Measurements from ENCODE around the gene LAX1.
"Not testable (repeated sequence)": the region's sequence is repeated elsewhere in the genome, so short reads cannot be mapped to it uniquely, and the experiment has no call there.

Gene LAX1, protein sequence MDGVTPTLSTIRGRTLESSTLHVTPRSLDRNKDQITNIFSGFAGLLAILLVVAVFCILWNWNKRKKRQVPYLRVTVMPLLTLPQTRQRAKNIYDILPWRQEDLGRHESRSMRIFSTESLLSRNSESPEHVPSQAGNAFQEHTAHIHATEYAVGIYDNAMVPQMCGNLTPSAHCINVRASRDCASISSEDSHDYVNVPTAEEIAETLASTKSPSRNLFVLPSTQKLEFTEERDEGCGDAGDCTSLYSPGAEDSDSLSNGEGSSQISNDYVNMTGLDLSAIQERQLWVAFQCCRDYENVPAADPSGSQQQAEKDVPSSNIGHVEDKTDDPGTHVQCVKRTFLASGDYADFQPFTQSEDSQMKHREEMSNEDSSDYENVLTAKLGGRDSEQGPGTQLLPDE

DNA sequence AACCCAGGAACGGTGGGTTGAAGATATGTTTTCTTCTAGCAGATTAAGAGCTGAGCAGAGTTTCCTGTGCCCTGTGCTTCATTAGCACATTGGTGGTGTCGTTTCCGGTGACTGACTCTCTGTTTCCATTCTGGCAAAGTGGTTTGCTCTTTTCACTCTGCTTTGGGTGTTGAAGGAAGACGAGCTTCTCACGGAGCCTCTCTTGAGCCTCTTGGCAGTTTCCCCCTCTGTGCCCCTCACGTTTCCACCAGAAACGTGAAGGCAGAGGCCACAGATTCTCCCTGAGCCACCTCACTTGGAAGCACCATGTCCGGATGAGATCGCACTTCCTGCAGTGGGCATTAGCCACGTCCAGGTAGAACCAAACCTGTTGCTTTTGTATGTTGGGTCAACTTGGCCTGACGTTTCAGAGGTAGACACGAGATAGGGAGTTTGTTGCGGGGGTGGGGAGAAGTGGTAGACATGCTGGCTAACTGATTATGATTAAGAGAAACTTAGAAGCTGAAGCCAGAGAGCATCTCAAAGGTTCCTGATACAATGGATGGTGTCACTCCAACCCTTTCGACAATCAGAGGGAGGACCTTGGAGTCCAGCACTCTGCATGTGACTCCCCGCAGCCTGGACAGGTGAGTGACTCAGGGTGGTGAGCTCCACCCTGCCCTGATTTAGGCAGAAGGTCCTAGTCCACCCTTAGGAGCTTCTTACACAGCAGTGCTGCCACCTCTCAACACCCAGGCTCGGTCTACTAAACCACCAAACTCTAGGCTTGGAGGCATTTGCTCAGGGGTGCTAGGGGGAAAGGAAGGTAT lies at the start of gene LAX1:
TSS of gene LAX1 (plus strand) at position 155 of the 809 bp plus-strand sequence. CDS start at position 538, 383 bp downstream.
- DNase-seq, result no peak

DNA sequence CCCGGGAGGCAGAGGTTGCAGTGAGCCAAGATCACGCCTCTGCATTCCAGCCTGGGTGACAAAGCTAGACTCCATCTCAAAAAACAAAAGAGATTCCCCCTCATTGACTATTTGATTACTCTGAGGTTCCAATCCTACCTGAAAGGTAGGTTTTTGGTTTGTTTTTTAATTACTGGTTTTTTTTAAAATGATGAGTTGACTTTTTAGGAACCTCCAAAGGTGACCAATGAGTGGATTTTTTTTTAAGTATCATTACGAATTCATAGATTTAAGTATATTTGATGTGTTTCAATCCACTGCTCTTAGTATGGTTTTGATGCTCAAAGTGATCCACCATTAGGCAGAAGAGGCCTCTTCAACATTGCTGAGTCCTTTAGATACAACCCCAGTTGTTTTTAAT lies 47.9 kb upstream of the LAX1 start:
- no peak for DNase-seq

DNA sequence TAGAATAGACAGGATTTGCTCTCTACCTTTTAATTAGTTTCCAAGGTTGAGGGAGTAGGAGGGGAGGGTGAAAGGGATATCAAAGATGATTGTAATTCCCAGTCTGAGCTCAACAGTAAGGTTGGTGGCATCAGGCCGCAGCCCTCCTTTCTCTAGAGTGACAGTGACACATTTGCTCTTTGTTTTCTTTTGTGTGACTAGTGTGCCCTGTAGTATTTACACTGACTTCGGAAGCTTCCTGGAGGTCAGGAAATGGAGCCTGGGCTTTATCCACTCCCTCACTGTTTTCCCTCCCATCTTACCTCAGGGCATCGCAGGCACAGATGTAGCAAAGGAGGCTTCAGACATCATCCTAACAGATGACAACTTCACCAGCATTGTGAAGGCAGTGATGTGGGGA lies 44.7 kb upstream of the LAX1 start:
- no peak for DNase-seq

DNA sequence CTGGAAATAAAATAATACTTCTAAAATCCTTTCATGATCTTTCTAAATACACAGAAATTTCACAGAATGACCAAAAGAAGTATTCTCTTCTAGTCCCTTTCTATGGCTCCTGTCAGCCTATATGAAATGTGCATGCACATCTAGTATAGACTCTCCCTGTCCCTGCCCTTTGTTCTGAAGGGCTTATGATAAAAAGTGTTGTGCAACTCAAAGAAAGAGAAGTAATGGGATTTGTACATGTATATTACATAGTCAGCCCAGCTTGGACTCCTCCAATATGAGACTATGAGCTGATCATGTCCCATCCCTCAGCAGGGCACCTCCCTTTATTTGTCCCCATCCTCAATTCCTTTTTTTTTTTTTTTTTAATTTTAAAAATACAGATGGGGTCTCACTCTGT lies 42.1 kb upstream of the LAX1 start:
- DNase-seq, result no peak

DNA sequence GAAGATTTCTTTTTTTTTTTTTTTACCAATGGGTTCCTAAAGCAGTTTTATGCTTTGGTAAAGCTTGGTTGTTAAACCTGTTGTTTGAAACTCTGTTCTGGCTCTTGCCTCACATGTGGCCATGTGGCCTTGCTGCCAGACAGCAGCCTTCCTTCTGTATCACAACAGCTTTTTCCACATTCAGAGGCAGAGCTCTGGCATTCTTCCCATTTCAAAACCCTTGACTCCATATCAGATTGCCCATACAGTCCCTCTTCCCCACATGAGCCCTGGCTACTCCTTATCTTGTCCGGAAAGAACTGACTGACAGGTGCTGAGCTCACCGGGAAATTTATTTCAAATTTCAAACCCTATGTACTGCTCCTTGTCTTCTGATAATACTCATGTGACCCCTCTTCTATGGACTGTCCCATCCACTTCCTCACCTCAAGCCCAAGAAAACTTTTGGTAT lies 38.5 kb upstream of the LAX1 start:
- no peak for DNase-seq

DNA sequence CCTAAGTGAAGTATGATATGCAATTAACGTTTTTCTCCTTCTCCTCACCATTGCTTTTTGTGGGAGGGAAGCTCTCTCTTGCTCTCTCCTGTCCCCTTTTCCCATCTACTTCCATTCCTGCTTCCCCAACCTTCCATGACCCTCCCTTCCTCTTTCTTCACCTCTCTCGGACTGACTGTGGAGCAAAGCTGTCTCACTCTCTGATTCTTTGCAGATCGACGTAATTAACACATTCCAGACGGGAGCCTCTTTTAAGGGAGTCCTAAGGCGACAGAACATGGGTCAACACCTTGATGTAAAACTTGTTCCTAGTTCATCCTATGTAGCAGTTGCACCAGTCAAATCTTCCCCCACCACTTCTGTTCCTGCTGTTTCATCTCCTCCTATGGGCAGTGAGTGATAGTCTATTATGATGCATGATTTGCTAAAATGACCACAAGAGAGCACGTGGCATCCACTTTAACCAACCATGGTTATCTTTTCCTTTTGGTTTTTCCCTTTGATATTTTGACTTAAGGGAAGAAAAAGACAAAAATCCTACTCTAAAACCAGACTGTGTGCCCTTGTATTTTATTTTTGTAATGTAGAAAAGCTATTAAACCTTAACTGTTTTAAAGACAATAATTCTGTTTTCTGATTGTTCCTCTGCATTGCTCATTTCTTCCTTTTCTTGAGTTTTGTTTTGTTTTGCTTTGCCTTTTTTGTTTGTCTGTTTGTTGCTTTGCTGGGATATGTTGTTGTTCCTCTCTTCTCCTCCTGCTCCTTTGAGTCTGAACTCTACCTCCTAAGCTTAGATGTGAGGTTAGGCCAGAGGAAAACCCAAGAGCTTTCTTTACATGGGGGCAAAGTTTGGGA lies 31.7 kb upstream of the LAX1 start:
- no peak for DNase-seq

DNA sequence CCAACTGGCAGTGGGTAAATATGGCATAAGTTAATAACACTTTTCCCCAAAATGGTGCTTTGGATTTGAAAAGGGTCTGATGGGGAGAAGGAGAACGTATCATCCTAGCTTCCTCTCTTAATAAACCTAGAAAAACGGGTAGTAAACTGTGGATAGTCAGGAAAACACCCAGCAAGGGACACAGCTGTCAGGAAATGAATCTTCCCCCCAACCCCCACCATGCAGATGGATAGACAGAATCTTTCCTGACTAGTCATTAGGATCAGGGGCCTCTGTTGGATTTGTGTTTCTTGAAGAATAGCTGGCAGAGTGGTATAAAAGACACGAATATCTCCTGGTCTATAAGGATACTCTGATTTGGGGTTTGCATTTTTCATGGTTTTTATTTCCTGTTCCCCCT lies 22.5 kb upstream of the LAX1 start:
- DNase-seq, result no peak

DNA sequence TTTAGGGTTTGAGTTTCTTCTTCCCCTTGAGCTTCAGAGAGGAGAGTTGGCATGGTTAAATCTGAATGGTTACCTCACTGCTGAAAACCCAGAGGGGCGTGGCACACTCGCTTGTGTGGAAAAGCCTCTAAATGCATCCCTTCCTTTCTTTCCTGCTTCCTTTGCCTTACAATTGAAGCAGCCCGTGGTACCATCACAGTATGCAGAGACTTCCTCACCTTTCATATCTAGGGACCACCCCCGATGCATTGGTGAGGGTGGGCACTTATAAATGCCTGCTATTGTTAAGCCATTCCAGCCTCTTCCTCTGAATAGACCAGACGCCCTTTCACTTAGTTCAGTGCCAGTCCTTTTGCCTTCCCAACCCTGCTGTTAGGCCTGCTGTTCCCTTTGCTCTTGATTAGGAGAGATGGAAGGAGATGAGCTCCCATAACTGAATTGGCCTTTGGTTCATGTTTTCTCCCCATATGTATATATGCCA lies 21.9 kb upstream of the LAX1 start:
- no peak for DNase-seq

DNA sequence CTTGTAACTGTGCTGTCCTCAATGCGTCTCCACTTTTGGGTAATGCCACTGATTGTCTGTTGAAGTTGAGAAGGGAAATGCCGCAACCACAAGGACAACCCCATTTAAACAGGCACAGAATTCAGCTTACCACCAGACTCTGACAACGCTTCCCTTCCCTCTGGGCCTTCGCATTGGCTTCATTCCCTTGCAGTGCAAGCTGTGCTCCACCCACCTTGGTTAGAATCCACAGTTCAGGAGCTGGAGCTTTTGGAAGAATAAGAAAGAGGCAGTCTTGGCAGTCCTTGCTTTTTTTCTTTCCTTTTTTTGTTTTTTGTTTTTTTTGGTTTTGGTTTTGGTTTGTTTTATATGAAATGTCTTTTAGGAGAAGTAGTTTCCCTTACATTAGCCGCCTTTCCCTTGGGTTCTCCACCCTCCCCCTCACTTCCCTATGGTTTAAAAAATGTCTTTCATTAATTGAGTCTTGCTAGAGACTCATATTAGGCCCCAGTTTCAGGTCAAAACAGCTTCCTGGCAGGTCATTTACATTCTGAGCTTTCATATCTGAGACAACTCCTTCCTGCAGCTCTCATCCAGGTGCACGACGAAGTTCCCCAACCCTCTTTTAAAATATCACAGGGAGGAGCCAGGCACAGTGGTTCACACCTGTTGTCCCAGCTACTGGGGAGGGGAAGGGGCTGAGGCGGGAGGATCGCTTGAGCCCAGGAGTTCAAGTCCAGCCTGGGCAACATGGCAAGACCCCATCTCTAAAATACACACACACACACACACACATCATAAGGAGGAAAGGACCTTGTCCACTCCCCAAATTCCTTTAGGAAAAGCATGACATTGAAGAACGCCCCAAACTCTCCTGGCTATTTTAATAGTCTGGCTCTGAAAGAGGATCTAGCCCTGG lies 20.7 kb upstream of the LAX1 start:
- DNase-seq, result peak; percentile 86

DNA sequence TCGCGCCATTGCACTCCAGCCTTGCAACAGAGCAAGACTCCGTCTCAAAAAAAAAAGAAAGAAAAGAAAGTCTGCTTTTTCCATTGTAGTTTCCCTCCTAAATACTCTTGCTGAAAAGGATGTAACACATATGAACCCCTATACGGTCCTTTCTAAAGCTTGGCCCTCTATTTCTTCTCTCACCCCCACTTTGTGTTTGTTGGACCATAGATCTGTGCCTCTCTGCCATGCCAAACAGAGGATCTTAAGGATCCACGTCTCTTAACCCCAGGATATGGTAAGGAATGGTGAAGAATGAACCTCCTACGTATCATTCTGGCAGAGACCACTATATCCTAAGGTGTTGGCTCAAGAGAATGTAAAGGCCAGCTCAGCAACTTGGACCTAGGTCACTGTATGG lies 18.7 kb upstream of the LAX1 start:
- DNase-seq, result no peak

DNA sequence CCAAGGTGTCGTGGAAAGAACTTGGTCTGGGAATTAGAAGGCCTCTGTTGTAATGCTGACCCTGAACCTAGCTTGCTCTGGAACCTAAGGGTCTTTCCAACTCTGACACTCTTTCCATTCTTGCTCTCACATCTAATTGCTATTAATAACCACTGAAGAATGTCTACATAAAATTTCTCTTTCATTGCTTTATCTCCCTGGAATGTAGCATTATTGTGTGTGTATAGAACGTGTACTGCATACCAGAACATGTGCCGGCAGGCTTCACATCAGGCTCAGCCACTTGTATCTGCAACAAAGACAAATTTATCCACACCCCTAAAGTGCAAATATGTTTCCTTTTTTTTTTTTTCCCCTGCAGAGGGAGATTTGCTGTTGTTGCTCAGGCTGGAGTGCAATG lies 13.9 kb upstream of the LAX1 start:
- no peak for DNase-seq

DNA sequence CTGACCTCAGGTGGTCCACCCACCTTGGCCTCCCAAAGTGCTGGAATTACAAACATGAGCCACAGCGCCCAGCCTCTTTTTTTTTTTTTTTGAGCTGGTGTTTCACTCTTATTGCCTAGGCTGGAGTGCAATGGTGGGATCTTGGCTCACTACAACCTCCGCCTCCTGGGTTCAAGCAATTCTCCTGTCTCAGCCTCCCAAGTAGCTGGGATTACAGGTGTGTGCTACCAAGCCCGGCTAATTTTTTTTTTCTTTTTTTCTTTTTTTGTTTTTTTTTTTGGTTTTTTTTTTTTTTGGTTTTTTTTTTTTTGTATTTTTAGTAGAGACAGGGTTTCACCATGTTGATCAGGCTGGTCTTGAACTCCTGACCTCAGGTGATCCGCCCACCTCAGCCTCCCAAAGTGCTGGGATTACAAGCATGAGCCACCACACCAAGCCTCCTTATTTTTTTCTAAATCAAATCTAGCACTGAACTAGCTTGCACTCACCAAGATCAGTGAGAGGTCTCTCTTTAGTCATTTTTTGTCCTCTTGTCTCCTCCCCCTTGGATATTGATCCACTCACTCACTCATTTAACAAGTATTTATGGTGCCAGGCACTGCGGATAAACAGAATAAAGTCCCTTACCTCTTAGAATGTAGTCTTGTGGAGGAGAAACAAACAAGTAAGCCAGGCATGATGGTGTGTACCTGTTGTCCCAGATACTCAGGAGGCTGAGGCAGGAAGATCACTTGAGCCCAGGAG lies 13.2 kb upstream of the LAX1 start:
- DNase-seq, result not testable (repeated sequence)

DNA sequence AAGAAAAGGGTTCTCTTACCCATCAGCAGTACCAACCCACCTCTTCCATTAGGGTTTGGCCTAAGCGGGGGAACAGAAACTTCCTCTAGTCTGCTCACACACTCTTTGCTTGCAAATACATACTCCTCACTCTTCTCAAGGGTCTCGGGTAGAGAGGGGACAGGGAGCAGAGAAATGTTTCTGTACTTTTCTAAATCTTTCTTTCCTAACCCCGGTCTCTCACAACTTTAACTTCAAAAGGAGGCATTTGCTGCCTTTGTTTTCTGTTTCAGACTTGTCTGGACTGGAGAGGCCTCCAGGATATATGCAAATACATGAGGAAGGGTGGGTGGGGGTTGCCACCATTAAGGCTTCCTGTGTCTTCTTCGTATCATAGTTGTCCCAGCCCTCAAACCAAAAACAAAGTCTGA lies 10.5 kb upstream of the LAX1 start:
- no peak for DNase-seq

DNA sequence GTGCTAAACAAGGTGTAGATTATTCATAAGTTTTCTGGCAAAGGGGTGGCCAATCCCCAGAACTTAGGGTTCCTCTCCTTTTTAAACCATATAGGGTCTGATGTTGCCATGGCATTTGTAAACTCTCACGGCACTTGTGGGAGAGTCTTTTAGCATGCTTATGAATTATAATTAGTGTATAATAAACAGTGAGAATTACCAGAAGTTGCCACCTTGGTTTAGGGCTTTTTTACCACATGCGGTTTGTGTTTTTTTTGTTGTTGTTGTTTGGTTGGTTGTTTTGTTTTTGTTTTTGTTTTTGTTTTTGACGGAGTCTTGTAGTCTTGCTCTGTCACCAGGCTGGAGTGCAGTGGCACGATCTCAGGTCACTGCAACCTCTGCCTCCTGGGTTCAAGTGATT lies 8.9 kb upstream of the LAX1 start:
- DNase-seq, result no peak

DNA sequence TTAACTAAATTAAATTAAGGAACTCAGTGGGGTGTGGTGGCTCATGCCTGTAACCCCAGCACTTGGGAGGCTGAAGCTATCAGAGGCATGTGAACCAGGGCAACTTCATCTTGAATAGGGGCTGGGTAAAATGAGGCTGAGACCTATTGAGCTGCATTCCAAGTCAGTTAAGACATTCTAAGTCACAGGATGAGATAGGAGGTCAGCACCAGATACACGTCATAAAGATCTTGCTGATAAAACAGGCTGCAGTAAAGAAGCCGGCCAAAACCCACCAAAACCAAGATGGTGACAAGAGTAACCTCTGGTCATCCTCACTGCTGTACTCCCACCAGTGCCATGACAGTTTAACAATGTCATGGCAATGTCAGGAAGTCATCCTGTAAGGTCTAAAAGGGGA lies 6.2 kb upstream of the LAX1 start:
- not testable (repeated sequence) for DNase-seq

DNA sequence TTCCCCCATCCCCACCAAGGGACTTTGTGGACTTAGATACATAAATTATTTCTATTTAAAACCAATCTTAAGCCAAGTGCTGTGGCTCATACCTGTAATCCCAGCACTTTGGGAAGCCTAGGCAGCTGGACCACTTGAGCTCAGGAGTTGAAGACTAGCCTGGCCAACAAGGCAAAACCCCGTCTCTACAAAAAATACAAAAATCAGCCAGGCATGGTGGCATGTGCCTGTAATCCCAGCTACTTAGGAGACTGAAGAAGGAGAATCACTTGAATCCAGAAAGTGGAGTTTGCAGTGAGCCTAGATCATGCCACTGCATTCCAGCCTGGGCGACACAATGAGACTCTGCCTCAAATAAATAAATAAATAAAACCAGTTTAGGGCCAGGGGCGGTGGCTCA lies 4.5 kb upstream of the LAX1 start:
- no peak for DNase-seq

DNA sequence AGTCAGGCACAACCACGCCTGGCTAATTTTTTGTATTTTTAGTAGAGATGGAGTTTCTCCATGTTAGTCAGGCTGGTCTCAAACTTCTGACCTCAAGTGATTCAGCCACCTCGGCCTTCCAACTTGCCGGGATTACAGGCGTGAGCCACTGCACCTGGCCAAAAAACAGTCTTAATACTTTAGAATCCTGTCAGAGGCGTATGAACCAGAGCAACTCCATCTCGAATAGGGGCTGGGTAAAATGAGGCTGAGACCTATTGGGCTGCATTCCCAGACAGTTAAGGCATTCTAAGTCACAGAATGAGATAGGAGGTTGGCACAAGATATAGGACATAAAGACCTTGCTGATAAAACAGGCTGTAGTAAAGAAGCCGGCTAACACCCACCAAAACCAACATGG lies 3.0 kb upstream of the LAX1 start:
- not testable (repeated sequence) for DNase-seq

DNA sequence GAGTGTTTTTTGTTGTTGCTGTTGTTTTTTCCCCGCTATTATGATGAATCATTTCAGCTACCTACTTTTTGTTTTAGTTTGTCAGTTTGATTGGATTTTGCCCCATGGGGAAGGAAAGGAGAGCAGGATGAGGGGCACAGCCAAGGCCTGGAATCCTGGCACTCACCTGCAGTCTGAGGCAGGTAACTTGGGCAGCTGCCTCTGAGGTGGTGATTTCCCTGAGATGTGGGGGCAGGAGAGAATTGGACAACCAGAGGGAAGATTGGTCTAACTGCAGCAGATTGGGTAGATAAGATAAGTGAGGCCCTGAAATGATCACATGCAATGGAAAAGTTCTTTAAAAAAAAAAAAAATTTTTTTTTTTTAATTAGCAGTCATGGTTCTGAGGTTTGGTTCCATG lies 1.5 kb upstream of the LAX1 start:
- no peak for DNase-seq

DNA sequence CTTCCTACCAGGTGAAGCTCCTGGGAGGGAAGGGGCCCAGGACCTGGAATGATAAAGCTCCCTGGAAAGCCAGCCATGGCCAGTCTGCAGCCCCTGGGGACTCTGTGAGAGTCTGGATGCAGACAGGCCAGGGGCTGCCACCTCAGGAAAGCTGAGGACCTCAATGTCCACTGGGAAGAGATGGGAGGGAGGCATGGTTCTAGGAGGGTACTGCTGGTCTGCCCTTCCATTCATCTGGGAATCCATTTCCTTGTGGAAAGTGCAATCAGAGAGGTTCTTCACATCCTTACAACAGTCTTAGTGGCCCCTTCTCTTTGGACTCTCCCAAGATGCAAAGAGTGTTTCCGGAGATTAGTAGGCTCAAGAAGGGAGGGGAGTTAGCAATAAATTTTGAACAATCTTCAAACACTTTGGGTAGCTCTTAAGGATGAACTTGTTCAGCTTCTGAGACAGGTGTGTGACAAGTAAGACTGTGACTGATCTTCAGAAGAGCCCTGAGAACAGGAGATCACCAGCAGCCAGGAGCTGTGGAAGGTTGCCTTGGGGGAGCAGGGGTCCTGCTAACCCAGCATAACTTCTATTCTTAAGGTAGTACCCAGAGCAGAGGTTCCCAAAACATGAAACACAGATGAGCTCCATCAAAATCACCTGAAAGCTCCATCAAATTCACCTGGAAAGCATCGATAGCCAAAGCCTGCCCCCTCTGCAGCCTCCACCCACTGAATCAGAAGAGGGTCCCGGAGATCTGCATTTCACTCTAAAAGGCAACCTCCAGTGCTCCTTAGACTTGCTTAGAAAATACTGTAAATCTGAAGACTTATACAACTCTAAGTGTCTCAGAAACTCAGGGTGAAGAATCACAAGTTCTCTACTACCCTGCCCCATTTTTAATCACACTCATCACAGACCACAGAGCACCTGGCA lies 616 bp upstream of the LAX1 start:
- no peak for DNase-seq

DNA sequence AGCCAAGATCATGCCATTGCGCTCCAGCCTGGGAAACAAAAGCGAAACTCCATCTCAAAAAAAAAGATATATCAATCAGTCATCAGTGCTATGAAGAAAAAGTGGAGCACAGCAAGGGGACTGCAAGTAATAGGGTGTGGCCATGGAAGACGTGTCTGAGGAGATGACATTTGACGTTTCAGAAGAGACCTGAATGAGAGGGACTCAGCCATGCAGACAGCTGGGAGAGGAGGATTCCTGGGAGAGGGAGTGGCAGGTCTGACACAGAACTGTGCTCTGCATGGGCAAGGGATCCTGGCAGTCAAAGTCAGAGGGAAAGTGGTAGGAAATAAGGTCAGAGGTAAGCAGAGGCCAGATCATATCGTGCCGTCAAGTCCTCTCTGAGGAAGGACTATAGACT lies 3.3 kb downstream of the LAX1 start:
- DNase-seq, result no peak
